HG03521 (cell line): ENCODE measurements around the gene FBRS.
A peak's percentile ranks its signal among the peaks of the same experiment; 100 is the strongest.
"Not testable (repeated sequence)": the region's sequence is repeated elsewhere in the genome, so short reads cannot be mapped to it uniquely, and the experiment has no call there.

Source experiments
- ATAC-seq: cut with Tn5 transposase; IDR thresholded peaks from one replicate; pipeline ENCODE4 v1.9.1; 2021; ENCODE audit warnings: mild to moderate bottlenecking, moderate library complexity; ENCODE audit not compliant: unreplicated experiment

Gene FBRS

DNA sequence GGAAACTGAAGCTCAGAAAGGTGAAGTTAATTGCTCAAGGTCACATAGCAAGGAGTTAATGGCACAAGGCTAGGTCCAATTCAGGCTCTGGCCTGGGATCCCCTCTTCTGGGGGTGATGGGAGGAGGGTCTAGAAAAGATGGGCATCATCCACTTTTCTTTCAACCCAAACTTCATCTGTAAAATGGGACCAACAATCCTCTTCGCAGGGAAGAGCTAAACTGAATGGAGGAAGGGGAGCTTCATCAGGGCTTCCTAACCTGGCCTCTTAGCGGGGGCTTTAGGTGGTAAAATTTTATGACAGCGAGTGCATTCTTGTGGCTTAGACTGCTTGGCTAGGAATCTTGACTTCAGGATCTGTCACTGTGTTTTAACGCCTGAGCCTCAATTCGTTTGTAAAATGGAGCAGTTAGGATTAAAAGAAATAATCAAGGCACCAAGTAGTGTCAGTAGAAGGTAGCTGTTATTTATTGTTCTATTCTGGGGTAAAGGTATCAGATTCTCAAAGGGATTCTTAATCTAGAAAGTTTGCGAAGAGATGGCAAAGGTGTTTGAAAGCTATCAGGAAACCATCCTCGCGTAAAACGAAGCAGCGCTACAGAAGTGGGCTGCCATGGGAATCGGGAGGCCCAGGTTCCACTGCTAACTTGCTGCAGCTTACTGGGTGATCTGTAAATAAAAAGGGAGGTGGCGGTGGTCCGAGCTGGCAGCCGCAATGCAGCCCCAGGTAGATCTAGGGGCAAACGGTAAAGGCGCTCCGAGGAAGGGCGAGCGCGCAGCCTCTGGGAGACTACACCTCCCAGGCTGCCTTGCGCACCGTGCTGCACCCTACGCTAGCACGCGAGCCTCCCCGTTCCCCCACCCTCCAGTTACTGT is 39.3 kb downstream of the FBRS start:
- ATAC-seq, result peak; percentile 75

DNA sequence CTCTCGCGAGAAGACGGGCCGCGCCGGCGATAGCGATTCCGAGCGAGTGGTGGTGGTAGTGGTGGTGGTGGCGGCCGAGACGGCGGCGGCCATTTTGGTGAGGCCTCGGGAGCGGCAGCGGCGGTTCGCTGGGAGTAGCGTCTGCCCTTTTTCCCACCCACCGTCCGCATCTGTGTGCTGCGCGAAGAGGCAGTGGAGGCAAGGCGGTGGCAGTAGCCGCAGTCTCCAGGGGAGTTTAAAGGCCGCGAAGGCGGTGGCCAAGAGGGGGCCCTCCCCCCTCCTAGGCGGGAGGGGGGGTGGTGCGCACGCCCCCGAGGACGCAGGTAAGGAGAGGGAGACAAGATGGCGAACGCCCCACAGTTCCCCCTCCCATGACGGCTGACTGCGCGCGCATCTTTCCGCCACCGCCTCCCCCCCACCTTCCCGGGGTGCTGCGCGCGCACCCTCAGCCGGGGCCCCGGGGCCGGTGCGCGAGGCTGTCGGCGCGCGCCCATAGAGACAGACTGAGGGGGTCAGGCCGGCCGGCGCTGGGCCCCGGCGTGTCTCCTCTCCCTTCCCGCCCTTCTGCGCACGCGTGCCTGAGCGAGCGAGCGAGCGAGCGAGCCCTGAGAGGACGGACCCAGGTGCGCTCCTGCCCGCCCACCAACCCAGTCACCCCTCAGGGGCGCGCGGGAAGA is 40.0 kb downstream of the FBRS start:
- ATAC-seq, result peak; percentile 64

DNA sequence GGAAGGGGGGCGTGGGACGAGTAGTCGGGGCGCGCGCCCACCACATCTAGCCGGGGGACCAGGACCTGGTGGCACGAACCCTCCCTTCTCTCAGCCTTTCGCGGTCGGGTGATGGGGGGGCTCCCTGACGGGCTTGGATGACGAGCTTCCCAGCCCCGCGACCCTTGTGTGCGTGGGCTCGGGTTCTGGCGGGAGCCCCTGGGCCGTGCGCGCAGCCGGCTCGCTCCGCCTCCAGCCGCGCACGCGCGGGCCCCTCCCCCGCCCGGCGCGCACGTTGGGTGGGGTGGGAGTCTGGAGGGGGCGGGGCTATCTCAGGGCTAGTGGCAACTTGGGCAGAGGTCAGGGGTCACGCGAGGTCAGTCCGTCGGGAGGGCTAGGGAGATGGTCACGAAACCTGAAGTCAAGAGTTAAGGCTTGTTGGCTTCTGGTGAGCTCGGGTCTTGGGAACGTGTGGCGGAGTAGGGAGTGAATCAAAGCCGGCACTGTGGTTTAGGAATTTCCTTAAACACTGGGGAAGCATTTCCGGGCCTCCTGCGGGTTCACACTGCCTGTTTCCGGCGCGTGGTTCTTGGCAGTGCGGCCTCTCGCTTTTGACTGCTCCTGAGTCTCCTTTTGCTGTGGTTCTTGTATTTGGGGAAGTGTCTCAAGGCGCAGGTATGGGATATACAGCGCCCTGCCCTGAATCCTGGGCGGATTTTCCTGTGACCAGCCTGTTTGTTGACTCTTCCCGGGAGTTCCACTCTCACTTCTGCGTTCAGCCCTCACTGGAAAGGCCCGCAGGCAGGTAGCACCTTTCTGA is 40.8 kb downstream of the FBRS start, which contains the start of gene SRCAP:
Gene SRCAP, plus strand, starts transcription at position 356 of the 799 bp plus-strand sequence. CDS start 1,654 bp downstream, outside the sequence.
- ATAC-seq, result peak; percentile 27

DNA sequence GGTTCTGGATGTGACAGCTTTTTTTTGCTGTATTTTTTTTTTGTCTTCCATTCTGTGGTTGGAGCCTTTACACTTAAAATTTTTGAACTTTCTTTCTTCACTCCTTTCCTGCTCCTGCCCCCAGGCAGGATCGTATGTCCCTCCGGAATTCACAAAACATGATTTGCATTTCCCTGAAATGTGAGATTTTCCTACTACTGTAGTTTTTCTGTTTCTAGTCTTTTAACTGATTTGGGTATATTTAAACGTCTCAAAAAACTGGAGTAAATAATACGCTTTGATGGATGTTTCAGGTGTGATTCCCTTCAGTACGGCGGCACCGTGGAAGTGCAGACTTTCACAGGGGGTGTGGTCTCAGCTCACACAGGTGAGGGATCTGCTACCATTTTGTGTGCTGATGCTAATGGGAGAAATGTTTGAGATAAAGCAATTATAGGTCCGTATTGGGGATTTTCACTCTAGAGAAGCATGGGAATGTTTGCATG is 41.4 kb downstream of the FBRS start:
- ATAC-seq, result no peak

DNA sequence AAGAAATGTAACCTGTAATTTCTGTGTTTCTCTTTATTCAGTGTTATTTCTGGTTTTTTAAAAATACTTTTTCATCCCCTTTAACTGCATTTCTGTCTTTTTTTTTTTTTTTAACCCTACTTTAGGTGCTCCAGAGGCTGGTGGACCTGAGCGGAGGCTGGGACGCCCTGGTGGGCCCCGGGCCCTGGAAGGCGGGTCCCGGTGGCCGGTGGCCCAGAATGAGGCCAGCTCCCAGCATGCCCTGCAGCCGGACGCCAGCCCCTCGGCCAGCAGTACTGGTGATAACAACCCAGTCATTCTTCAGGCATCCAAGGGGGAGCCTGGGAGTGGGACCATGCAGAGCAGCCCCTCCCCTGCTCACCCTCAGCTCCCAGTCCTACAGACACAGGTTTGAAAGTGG is 42.3 kb downstream of the FBRS start:
- no peak for ATAC-seq

DNA sequence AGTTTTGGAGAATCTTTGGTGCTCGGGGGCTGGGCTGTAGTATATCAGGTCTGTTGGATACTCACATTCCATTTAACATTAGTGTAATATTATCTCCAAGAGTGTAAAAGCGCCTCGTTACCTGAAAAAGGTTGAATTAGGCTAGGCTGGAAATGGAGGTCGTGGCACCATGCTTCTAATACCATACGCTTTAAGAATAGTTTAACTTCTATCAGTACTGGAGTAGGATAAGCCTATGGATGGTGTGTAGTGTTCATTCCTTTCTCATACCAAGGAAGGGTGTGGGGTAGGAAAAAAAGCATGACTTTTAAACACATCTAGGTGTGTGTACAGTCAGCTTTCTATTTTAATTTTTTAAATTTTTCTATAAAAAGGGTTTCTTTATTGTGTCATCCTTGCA is 42.7 kb downstream of the FBRS start:
- ATAC-seq, result no peak

DNA sequence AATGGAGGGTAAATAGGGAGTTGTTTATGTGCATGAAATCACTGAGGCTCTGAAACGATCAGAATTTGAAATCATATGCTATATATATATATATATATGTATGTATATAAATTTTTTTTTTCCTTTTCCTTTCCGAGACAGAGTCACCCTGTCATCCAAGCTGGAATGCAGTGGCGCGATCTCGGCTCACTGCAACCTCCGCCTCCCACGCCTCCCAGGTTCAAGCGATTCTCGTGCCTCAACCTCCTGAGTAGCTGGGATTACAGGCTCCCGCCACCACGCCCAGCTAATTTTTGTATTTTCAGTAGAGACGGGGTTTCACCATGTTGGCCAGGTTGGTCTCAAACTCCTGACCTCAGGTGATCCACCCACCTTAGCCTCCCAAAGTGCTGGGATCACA is 44.8 kb downstream of the FBRS start:
- ATAC-seq, result not testable (repeated sequence)

DNA sequence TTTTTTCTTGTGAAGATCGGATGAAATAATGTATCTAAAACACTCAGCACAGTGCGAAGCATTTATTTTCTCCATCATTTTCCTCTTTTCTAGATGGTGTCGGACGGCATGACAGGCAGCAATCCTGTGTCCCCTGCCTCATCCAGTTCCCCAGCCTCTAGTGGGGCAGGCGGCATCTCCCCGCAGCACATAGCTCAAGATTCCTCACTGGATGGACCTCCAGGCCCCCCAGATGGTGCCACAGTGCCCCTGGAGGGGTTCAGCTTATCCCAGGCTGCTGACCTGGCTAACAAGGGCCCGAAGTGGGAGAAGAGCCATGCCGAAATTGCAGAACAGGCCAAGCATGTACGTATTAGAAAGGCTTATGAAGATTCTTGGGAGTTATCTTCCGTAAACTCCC is 45.7 kb downstream of the FBRS start:
- ATAC-seq, result no peak

DNA sequence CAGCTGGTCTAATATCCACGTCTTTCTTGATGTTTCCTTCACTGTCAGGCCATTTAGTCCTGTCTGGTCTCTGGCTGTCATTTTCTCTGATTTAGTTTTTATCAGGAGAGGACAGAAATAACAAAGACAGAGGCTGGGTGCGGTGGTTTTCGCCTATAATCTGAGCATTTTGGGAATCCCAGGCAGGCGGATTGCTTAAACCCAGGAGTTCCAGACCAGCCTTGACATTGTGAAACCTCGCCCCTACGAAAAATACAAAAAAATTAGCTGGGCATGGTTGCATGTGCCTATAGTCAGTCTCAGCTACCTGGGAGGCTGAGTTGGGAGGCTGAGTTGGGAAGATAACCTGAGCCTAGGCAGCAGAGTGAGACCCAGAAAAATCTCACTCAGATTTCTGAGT is 47.8 kb downstream of the FBRS start:
- ATAC-seq, result no peak

DNA sequence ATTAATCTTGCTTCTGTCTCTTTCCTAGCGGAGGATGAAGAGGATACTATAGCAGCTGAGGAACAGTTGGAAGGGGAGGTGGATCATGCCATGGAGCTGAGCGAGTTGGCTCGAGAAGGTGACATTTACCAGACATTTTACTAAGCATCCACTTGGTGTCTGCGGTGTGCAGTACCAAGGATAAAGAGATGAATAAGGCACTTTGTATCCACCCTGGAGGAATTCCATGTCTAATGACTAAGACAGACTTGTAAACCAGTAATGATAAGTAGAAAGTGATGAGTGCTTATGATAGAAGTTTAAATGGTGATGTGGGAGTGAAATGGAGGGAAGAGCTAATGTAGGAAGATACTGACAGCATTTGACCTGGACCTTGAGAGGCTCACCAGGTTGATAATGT is 52.7 kb downstream of the FBRS start:
- no peak for ATAC-seq

DNA sequence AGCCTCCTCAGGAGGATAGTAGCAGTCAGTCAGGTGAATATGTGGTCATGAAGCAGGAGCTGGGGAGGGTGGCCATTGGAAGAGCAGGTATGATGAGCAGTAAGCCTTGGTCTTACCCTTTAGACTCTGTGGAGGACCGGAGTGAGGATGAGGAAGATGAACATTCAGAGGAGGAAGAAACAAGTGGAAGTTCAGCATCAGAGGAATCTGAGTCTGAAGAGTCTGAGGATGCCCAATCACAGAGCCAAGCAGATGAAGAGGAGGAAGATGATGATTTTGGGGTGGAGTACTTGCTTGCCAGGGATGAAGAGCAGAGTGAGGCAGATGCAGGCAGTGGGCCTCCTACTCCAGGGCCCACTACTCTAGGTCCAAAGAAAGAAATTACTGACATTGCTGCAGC is 53.5 kb downstream of the FBRS start:
- ATAC-seq, result no peak

DNA sequence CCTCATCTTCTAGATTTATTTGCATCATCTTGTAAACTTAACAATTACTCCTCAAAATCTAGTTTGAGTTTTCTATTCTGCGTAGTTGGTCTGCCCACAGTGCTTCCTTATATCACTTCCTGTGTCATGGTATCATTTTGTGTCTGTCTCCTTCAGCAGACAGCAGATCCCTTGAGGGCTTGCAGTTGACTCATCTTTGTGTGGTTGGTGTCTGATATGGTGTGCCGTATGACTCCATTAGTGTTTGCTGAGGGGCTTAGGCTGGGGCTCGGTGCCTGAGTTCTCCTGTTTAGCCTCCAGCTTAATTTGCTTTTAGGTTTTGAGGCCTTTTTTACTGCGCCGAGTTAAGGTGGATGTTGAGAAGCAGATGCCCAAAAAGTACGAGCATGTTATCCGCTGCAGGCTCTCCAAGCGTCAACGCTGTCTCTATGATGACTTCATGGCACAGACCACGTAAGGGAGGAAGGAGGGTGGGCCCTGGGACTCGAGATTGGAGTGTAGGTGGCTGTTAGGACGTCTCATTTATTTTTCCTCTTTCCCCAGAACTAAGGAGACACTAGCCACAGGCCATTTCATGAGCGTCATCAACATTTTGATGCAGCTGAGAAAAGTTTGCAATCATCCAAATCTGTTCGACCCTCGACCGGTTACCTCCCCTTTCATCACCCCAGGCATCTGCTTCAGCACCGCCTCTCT is 57.7 kb downstream of the FBRS start:
- no peak for ATAC-seq

DNA sequence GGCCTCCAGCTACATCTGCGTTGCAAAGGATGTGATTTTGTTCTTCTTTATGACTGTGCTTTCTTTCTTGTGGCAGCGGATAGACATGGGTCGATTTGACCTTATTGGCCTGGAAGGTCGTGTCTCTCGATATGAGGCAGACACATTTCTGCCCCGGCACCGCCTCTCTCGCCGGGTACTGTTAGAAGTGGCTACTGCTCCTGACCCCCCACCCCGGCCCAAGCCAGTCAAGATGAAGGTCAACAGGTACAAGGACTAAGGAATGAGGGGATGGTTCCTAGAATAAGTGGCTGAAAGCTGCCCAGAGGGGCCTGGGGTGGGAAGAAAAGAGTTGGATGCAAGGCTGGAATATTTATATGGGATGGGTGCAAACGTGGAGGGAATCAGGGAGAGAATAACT is 61.9 kb downstream of the FBRS start:
- ATAC-seq, result no peak
